ENCODE data around the gene LYSMD2.

The LYSMD2 gene

GRCh38 chr15:51714162-51714561 is 23.3 kb downstream of the LYSMD2 start:
- no peak for TF ChIP-seq CTCF (IDR thresholded peaks at IDR 0.05)
- H3K27ac ChIP-seq: no peak overlapping the region
- no peaks in the 10 kb centered on the region for H3K27me3 ChIP-seq
- no peak overlapping the region for H3K4me3 ChIP-seq
- no peaks in the 10 kb centered on the region for H3K4me1 ChIP-seq
- H3K36me3 ChIP-seq: no peaks in the 10 kb centered on the region
- DNase-seq: no peak
- no peaks in the 10 kb centered on the region for H3K9me3 ChIP-seq
- intact Hi-C loops (cut with DNase I; ENCODE audit: low total_unique reads): no loop called here

- Histone ChIP-seq H3K27me3 (no peaks in the 10 kb centered on the region), H3K9me3 (no peaks in the 10 kb centered on the region), H3K4me1 (no peaks in the 10 kb centered on the region), H3K27ac (no peak overlapping the region), H3K36me3 (no peaks in the 10 kb centered on the region), H3K4me3 (no peak overlapping the region)
- TF ChIP-seq CTCF (IDR thresholded peaks at IDR 0.05): no peak
- intact Hi-C loops (cut with DNase I; ENCODE audit: low total_unique reads): no loop called here
- DNase-seq: no peak
These were observed 28.4 kb downstream of the LYSMD2 start for GRCh38 chr15:51709031-51709430.

GRCh38 chr15:51708013-51708412 is 29.4 kb downstream of the LYSMD2 start:
- Histone ChIP-seq H3K27me3 (no peaks in the 10 kb centered on the region), H3K4me1 (no peaks in the 10 kb centered on the region), H3K4me3 (no peak overlapping the region), H3K27ac (no peak overlapping the region), H3K9me3 (no peaks in the 10 kb centered on the region), H3K36me3 (no peaks in the 10 kb centered on the region)
- TF ChIP-seq CTCF (IDR thresholded peaks at IDR 0.05): no peak
- intact Hi-C loops (cut with DNase I; ENCODE audit: low total_unique reads): no loop called here
- DNase-seq: no peak

- intact Hi-C loops (cut with DNase I; ENCODE audit: low total_unique reads): no loop called here
- Histone ChIP-seq H3K27ac (no peak overlapping the region), H3K4me1 (no peaks in the 10 kb centered on the region), H3K27me3 (no peaks in the 10 kb centered on the region), H3K9me3 (no peaks in the 10 kb centered on the region), H3K4me3 (no peak overlapping the region), H3K36me3 (no peaks in the 10 kb centered on the region)
- no peak for DNase-seq
- TF ChIP-seq CTCF (IDR thresholded peaks at IDR 0.05): no peak
These were observed 30.4 kb downstream of the LYSMD2 start for GRCh38 chr15:51706926-51707608.

GRCh38 chr15:51706291-51706690 is 31.2 kb downstream of the LYSMD2 start:
- intact Hi-C loops (cut with DNase I; ENCODE audit: low total_unique reads): no loop called here
- no peak for DNase-seq
- Histone ChIP-seq H3K4me3 (no peak overlapping the region), H3K9me3 (no peaks in the 10 kb centered on the region), H3K36me3 (no peaks in the 10 kb centered on the region), H3K4me1 (no peaks in the 10 kb centered on the region), H3K27me3 (no peaks in the 10 kb centered on the region), H3K27ac (no peak overlapping the region)
- TF ChIP-seq CTCF (IDR thresholded peaks at IDR 0.05): no peak

- intact Hi-C loops (cut with DNase I; ENCODE audit: low total_unique reads): no loop called here
- H3K27me3 ChIP-seq: no peaks in the 10 kb centered on the region
- no peak overlapping the region for H3K27ac ChIP-seq
- no peak for TF ChIP-seq CTCF (IDR thresholded peaks at IDR 0.05)
- H3K36me3 ChIP-seq: no peaks in the 10 kb centered on the region
- H3K4me1 ChIP-seq: no peaks in the 10 kb centered on the region
- no peaks in the 10 kb centered on the region for H3K9me3 ChIP-seq
- no peak overlapping the region for H3K4me3 ChIP-seq
- DNase-seq: no peak
These were observed 34.7 kb downstream of the LYSMD2 start for GRCh38 chr15:51702710-51703109.
